ENCODE results near the gene ZNF646.
A peak's percentile ranks its signal among the peaks of the same experiment; 100 is the strongest.

Gene ZNF646

GRCh38 chr16:31072540-31073141, 1.6 kb upstream of the ZNF646 start:
- H3K4me3 ChIP-seq (ENCODE audit: low read length): peak overlapping the region; percentile 99
- H3K9me3 ChIP-seq (ENCODE audit: control insufficient read depth, low read length): no peaks in the 10 kb centered on the region
- no peaks in the 10 kb centered on the region for H3K27me3 ChIP-seq (ENCODE audit: control insufficient read depth, insufficient read depth, low read length)
- peak overlapping the region; percentile 72 for H3K9ac ChIP-seq (ENCODE audit: low read length)
- peaks cover 6% of the 10 kb centered on the region for H3K36me3 ChIP-seq (ENCODE audit: control insufficient read depth, insufficient read depth, low read length)
- H3K4me1 ChIP-seq (ENCODE audit: control insufficient read depth, insufficient read depth, low read length): peaks cover 17% of the 10 kb centered on the region

- peaks cover 6% of the 10 kb centered on the region for H3K36me3 ChIP-seq (ENCODE audit: control insufficient read depth, insufficient read depth, low read length)
- H3K4me1 ChIP-seq (ENCODE audit: control insufficient read depth, insufficient read depth, low read length): peaks cover 17% of the 10 kb centered on the region
- H3K9ac ChIP-seq (ENCODE audit: low read length): peak overlapping the region; percentile 72
- no peaks in the 10 kb centered on the region for H3K9me3 ChIP-seq (ENCODE audit: control insufficient read depth, low read length)
- H3K4me3 ChIP-seq (ENCODE audit: low read length): peak overlapping the region; percentile 99
- no peaks in the 10 kb centered on the region for H3K27me3 ChIP-seq (ENCODE audit: control insufficient read depth, insufficient read depth, low read length)
These were observed 866 bp upstream of the ZNF646 start for GRCh38 chr16:31073142-31073969.

- H3K9ac ChIP-seq (ENCODE audit: low read length): peak overlapping the region; percentile 91
- H3K4me1 ChIP-seq (ENCODE audit: control insufficient read depth, insufficient read depth, low read length): peaks cover 17% of the 10 kb centered on the region
- no peaks in the 10 kb centered on the region for H3K27me3 ChIP-seq (ENCODE audit: control insufficient read depth, insufficient read depth, low read length)
- peaks cover 6% of the 10 kb centered on the region for H3K36me3 ChIP-seq (ENCODE audit: control insufficient read depth, insufficient read depth, low read length)
- H3K9me3 ChIP-seq (ENCODE audit: control insufficient read depth, low read length): no peaks in the 10 kb centered on the region
- H3K4me3 ChIP-seq (ENCODE audit: low read length): peak overlapping the region; percentile 84
These were observed 577 bp downstream of the ZNF646 start for GRCh38 chr16:31074814-31075183.

GRCh38 chr16:31076319-31076718, 2.1 kb downstream of the ZNF646 start:
- H3K27me3 ChIP-seq (ENCODE audit: control insufficient read depth, insufficient read depth, low read length): no peaks in the 10 kb centered on the region
- no peak overlapping the region for H3K9ac ChIP-seq (ENCODE audit: low read length)
- no peak overlapping the region for H3K4me3 ChIP-seq (ENCODE audit: low read length)
- no peaks in the 10 kb centered on the region for H3K9me3 ChIP-seq (ENCODE audit: control insufficient read depth, low read length)
- peaks cover 17% of the 10 kb centered on the region for H3K4me1 ChIP-seq (ENCODE audit: control insufficient read depth, insufficient read depth, low read length)
- H3K36me3 ChIP-seq (ENCODE audit: control insufficient read depth, insufficient read depth, low read length): peaks cover 16% of the 10 kb centered on the region

- H3K4me3 ChIP-seq (ENCODE audit: low read length): no peak overlapping the region
- no peaks in the 10 kb centered on the region for H3K27me3 ChIP-seq (ENCODE audit: control insufficient read depth, insufficient read depth, low read length)
- H3K9me3 ChIP-seq (ENCODE audit: control insufficient read depth, low read length): no peaks in the 10 kb centered on the region
- no peak overlapping the region for H3K9ac ChIP-seq (ENCODE audit: low read length)
- peaks cover 14% of the 10 kb centered on the region for H3K4me1 ChIP-seq (ENCODE audit: control insufficient read depth, insufficient read depth, low read length)
- peaks cover 16% of the 10 kb centered on the region for H3K36me3 ChIP-seq (ENCODE audit: control insufficient read depth, insufficient read depth, low read length)
These were observed 2.8 kb downstream of the ZNF646 start for GRCh38 chr16:31077024-31077423.

GRCh38 chr16:31077592-31078396, 3.6 kb downstream of the ZNF646 start:
- Histone ChIP-seq H3K9ac (ENCODE audit: low read length) (no peak overlapping the region), H3K27me3 (ENCODE audit: control insufficient read depth, insufficient read depth, low read length) (no peaks in the 10 kb centered on the region), H3K4me3 (ENCODE audit: low read length) (no peak overlapping the region), H3K9me3 (ENCODE audit: control insufficient read depth, low read length) (no peaks in the 10 kb centered on the region), H3K4me1 (ENCODE audit: control insufficient read depth, insufficient read depth, low read length) (peaks cover 11% of the 10 kb centered on the region), H3K36me3 (ENCODE audit: control insufficient read depth, insufficient read depth, low read length) (peaks cover 16% of the 10 kb centered on the region)

GRCh38 chr16:31078597-31079341, 4.5 kb downstream of the ZNF646 start:
- no peak overlapping the region for H3K4me3 ChIP-seq (ENCODE audit: low read length)
- H3K27me3 ChIP-seq (ENCODE audit: control insufficient read depth, insufficient read depth, low read length): no peaks in the 10 kb centered on the region
- H3K9me3 ChIP-seq (ENCODE audit: control insufficient read depth, low read length): no peaks in the 10 kb centered on the region
- H3K4me1 ChIP-seq (ENCODE audit: control insufficient read depth, insufficient read depth, low read length): peaks cover 11% of the 10 kb centered on the region
- H3K9ac ChIP-seq (ENCODE audit: low read length): no peak overlapping the region
- H3K36me3 ChIP-seq (ENCODE audit: control insufficient read depth, insufficient read depth, low read length): peaks cover 16% of the 10 kb centered on the region

- Histone ChIP-seq H3K9ac (ENCODE audit: low read length) (no peak overlapping the region), H3K4me1 (ENCODE audit: control insufficient read depth, insufficient read depth, low read length) (peaks cover 11% of the 10 kb centered on the region), H3K9me3 (ENCODE audit: control insufficient read depth, low read length) (no peaks in the 10 kb centered on the region), H3K27me3 (ENCODE audit: control insufficient read depth, insufficient read depth, low read length) (no peaks in the 10 kb centered on the region), H3K36me3 (ENCODE audit: control insufficient read depth, insufficient read depth, low read length) (peaks cover 16% of the 10 kb centered on the region), H3K4me3 (ENCODE audit: low read length) (no peak overlapping the region)
These were observed 5.2 kb downstream of the ZNF646 start for GRCh38 chr16:31079342-31079944.

GRCh38 chr16:31080035-31080629, 5.9 kb downstream of the ZNF646 start:
- Histone ChIP-seq H3K4me1 (ENCODE audit: control insufficient read depth, insufficient read depth, low read length) (peaks cover 5% of the 10 kb centered on the region), H3K9ac (ENCODE audit: low read length) (no peak overlapping the region), H3K4me3 (ENCODE audit: low read length) (no peak overlapping the region), H3K9me3 (ENCODE audit: control insufficient read depth, low read length) (no peaks in the 10 kb centered on the region), H3K36me3 (ENCODE audit: control insufficient read depth, insufficient read depth, low read length) (peaks cover 16% of the 10 kb centered on the region), H3K27me3 (ENCODE audit: control insufficient read depth, insufficient read depth, low read length) (no peaks in the 10 kb centered on the region)

- Histone ChIP-seq H3K9ac (ENCODE audit: low read length) (no peak overlapping the region), H3K4me1 (ENCODE audit: control insufficient read depth, insufficient read depth, low read length) (peaks cover 4% of the 10 kb centered on the region), H3K36me3 (ENCODE audit: control insufficient read depth, insufficient read depth, low read length) (peaks cover 16% of the 10 kb centered on the region), H3K9me3 (ENCODE audit: control insufficient read depth, low read length) (no peaks in the 10 kb centered on the region), H3K4me3 (ENCODE audit: low read length) (no peak overlapping the region), H3K27me3 (ENCODE audit: control insufficient read depth, insufficient read depth, low read length) (no peaks in the 10 kb centered on the region)
These were observed 6.7 kb downstream of the ZNF646 start for GRCh38 chr16:31080756-31081419.

Data from mucosa of stomach (tissue), 1 donor.